ENCODE data around the gene ACSF3.

DNA sequence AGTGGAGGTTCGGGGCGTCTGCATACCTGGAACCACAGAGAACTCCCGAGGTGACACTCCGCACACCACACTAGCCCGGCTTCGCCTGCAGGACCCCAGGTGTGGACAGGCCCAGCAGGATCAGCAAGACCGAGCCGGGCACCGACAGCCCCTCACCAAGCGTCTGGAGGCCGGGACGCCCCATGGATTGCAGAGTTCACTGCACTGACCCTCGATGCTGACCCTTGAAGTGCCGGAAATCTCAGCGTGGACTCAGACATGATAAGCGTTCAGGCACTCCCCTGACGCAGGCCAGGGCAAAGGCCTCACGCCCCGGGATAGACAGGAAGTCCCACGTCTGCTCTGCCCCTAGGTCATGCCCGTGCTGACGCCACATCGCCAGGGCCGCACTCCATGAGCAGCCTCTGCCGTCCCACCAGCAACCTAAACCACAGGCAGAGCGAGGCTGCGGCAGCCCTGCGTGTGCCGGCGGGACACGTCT is 26.0 kb downstream of the ACSF3 start:
- TF ChIP-seq, protein P1, sequence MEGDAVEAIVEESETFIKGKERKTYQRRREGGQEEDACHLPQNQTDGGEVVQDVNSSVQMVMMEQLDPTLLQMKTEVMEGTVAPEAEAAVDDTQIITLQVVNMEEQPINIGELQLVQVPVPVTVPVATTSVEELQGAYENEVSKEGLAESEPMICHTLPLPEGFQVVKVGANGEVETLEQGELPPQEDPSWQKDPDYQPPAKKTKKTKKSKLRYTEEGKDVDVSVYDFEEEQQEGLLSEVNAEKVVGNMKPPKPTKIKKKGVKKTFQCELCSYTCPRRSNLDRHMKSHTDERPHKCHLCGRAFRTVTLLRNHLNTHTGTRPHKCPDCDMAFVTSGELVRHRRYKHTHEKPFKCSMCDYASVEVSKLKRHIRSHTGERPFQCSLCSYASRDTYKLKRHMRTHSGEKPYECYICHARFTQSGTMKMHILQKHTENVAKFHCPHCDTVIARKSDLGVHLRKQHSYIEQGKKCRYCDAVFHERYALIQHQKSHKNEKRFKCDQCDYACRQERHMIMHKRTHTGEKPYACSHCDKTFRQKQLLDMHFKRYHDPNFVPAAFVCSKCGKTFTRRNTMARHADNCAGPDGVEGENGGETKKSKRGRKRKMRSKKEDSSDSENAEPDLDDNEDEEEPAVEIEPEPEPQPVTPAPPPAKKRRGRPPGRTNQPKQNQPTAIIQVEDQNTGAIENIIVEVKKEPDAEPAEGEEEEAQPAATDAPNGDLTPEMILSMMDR (IDR thresholded peaks at IDR 0.05; ENCODE audit: poor library complexity, severe bottlenecking) = no peak
- TF ChIP-seq, protein P2, sequence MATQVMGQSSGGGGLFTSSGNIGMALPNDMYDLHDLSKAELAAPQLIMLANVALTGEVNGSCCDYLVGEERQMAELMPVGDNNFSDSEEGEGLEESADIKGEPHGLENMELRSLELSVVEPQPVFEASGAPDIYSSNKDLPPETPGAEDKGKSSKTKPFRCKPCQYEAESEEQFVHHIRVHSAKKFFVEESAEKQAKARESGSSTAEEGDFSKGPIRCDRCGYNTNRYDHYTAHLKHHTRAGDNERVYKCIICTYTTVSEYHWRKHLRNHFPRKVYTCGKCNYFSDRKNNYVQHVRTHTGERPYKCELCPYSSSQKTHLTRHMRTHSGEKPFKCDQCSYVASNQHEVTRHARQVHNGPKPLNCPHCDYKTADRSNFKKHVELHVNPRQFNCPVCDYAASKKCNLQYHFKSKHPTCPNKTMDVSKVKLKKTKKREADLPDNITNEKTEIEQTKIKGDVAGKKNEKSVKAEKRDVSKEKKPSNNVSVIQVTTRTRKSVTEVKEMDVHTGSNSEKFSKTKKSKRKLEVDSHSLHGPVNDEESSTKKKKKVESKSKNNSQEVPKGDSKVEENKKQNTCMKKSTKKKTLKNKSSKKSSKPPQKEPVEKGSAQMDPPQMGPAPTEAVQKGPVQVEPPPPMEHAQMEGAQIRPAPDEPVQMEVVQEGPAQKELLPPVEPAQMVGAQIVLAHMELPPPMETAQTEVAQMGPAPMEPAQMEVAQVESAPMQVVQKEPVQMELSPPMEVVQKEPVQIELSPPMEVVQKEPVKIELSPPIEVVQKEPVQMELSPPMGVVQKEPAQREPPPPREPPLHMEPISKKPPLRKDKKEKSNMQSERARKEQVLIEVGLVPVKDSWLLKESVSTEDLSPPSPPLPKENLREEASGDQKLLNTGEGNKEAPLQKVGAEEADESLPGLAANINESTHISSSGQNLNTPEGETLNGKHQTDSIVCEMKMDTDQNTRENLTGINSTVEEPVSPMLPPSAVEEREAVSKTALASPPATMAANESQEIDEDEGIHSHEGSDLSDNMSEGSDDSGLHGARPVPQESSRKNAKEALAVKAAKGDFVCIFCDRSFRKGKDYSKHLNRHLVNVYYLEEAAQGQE (IDR thresholded peaks at IDR 0.05; ENCODE audit: borderline replicate concordance) = no peak
- TF ChIP-seq TAF1 (IDR thresholded peaks at IDR 0.05; ENCODE audit: low read depth) = no peak
- no peak for TF ChIP-seq POLR2AphosphoS5 (IDR thresholded peaks at IDR 0.05)
- TF ChIP-seq EZH2 (IDR thresholded peaks at IDR 0.05; ENCODE audit: borderline replicate concordance, insufficient read depth, low read length, poor library complexity, severe bottlenecking) = no peak
- no peak for TF ChIP-seq EP300 (conservative IDR thresholded peaks at IDR 0.05; ENCODE audit: poor library complexity, severe bottlenecking)
- no peak for TF ChIP-seq MXI1 (conservative IDR thresholded peaks at IDR 0.05; ENCODE audit: poor library complexity, severe bottlenecking)
- TF ChIP-seq RAD21 (conservative IDR thresholded peaks at IDR 0.05) = no peak
- no peak for TF ChIP-seq SMC3 (conservative IDR thresholded peaks at IDR 0.05; ENCODE audit: poor library complexity)

Data from neural cell (in vitro differentiated cells).